HG03442 (cell line): Measurements from ENCODE around the gene MPL.

Source experiments
- ATAC-seq: cut with Tn5 transposase; IDR thresholded peaks from one replicate; pipeline ENCODE4 v1.9.1; 2021; ENCODE audit warnings: mild to moderate bottlenecking, moderate library complexity; ENCODE audit not compliant: unreplicated experiment

MPL gene

DNA sequence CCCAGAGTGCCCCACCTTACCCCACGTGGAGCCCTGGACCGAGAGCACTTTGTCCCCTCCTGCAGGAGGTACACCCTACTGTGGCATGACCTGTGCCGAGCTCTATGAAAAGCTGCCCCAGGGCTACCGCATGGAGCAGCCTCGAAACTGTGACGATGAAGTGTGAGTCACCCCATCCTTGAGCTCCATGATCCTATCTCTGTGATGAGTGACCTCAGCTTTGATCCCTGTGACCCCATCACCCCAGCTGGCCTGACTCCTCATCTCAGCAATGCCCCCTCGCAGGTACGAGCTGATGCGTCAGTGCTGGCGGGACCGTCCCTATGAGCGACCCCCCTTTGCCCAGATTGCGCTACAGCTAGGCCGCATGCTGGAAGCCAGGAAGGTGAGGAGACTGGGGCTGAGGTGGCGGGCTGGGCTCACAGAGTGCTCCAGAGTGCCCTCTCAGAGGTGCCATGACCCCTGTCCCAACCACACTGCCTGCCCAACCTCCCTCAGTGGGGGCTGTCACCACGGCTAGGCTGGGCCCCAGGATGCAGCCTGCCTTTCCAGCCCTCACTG is 16.2 kb upstream of the MPL start:
- ATAC-seq = no peak

DNA sequence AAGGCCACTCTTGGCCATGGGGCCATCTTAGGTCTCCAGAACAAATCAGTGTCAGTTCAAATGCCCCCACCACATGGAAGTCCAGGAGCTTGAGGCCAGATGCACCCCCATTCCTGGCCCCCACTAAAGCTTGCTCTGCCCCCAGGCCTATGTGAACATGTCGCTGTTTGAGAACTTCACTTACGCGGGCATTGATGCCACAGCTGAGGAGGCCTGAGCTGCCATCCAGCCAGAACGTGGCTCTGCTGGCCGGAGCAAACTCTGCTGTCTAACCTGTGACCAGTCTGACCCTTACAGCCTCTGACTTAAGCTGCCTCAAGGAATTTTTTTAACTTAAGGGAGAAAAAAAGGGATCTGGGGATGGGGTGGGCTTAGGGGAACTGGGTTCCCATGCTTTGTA is 15.1 kb upstream of the MPL start:
- no peak for ATAC-seq

DNA sequence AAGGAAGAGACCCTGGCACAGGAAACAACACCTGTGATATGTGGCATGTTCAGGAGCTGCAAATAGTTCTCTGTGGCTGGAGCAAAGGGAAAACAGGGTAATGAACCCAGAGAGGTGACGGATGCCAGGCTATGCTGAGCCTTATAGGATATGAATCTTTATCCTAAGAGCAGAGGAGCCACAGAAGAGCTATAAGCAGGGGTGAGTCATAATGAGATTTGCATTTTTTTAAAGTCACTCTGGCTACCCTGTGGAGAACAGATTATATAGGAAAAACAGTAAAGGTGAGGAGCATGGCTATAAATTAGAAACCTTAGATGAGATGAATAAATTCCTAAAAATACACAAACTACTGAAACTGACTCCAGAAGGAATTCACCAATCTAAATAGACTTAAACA is 12.8 kb upstream of the MPL start:
- ATAC-seq = no peak

DNA sequence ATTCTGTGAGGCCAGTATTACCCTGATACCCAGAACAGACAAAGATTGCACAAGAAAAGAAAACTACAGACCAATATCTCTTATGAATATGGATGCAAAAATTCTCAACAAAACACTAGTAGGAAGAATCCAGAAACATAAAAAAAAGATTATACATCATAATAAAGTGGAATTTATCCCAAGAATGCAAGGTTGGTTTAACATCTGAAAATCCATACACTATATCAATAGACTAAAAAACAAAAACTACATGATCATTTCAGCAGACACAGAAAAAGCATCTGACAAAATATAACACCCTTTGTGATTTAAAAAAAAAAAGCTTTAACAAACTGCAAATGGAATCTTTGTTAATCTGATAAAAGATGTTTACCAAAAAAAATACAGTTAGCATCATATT is 12.2 kb upstream of the MPL start:
- no peak for ATAC-seq

DNA sequence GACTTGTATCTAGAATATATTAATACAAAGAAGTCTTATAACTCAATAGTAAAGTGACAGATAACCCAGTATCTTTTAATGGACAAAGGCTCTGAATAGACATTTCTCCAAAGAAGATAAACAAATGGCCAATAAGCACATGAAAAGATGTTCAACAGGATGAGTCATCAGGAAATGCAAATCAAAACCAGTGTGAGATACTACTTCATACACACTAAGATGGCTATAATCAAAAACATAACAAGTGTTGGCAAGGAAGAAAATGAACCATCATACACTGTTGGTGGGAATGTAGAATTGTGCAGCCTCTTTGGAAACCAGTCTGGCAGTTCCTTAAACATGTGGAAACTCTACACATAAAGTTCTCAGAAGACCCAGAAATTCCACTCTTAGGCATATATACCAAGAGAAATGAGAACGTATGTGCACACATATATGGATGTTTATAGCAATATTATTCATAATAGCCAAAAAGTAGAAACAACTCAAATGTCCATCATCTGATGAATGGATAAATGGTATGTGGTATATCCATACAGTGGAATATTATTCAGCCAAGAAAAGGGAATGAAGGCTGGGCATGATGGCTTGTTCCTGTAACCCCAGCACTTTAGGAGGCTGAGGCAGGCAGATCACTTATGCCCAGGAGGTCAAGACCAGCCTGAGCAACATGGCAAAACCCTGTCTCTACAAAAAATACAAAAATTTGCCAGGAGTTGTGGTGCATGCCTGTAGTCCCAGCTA is 9.9 kb upstream of the MPL start:
- no peak for ATAC-seq

DNA sequence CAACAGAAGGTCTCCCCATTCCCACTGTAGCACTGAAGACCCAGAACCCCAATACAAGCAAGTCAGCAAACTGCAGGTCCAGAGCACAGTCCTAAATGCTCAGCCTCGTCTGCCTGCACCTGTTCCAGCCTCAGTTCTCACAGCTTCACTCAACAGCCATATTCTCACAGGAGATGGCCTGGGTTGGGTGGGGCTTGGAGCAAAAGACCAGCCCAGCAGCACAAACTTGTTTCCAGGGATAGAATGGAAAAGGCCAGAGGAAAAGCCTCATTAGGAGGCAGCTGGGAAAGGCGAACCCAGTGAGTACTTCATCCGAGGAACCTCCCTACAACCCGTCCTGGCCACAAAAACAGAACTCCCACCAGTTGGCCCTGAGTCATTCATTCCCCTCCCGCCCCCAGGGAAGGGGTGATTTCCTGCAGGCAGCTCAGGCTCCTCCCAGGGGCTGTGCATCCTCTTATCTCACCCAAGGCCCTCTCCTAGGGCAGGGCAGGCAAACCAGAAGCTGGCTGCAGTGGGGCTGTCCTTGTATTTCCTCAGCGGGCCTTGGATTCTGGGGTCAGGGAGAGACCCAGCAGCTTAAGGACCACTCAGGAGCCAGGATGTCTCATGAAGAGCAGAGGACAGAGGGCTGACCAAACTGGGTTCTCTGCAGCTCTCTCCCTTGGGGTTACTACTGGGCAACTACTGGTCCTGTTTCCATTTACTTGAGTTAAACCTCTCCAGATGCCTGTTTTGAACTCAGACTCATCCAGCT is 7.4 kb upstream of the MPL start:
- ATAC-seq = no peak

DNA sequence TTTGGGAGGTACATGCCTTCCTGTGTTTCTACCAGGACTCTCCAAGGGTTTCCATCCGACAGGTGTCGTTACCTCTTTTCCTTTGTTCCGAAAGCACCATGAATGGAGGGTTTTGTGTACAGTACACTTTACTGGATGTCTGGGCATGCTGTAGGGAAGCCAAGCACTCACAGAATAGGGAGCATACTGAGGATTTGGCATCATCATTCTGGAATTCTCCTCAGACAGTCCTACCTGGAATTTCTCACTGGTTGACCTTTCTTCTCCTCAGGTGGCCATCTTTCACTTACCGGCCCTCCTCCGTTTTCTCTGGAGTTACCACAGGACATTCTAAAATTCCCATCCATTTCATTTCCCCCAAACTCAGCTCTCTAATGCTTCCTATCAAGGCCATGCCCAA is 5.9 kb upstream of the MPL start:
- ATAC-seq = no peak

DNA sequence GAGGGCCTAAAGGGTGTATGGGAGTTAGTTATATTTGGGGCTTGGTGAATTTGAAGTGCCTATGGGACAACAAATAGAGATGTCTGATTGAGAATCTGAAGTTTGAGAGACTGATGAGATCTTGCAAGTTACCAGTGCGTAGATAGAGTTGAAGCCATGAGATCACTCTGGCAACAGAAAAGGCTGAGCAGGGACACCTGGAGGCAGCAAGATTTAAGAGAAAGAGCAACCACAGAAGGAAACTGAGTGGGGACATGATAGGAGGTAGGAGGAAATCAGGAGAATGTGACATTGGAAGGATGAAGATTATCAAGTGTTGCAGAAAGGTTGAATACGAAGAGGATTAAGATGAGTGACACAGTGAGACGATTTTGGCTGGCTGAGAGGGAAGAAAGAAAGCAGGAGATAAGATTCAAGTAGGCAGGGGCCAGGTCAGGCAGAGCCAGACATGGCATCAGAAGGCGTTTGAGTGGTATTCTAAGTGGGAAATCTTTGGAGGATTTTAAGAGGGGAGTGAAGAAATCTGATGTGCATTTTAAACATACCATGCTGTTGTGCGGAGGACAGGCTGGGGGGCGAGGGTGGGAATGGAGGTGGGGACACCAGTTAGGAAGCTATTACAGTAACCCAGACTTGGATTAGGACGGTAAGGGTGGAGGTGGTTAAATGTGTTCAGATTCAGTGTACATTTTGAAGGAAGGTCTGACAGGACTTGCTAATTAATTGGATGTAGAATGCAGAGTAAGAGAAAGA is 3.0 kb upstream of the MPL start:
- no peak for ATAC-seq

DNA sequence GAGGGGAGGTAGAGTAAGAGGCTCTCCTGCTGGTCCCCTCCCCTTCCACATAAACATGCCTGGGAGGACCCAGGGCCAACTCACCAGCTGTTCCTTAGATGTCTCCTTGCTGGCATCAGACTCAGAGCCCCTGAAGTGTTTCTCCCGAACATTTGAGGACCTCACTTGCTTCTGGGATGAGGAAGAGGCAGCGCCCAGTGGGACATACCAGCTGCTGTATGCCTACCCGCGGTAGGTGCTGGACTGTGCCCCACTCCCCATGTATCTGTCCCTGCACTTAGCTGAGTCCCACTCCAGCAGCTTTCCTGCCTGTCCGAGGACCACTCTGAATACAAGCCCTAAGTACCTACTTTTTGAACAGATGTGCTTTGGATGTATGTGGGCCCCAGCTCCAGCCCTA is 383 bp downstream of the MPL start:
- ATAC-seq = no peak

DNA sequence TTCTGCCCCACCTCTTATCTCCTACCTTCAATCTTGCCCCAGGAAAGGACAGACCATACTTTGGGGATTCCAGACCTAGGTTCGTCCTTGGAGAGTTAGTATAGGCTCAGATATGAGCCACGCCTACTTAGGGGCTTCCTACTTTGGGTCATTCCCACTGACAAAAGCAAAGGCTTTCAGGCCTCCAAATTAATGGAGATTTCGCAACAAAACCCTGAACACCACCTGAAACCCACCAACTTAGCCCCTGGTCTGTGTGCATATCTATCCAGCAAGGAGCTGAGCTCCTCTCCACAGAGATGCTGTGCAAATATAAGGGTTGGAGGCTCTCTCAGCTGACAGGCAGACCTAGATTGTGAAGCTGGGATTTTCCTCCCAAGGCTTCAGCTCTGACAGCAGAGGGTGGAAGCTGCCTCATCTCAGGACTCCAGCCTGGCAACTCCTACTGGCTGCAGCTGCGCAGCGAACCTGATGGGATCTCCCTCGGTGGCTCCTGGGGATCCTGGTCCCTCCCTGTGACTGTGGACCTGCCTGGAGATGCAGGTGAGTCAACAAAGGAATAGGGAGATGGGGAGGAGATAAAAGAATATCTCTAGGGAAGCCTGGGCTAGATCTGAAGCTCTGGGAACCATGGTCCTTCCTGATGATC is 2.1 kb downstream of the MPL start:
- ATAC-seq = no peak

DNA sequence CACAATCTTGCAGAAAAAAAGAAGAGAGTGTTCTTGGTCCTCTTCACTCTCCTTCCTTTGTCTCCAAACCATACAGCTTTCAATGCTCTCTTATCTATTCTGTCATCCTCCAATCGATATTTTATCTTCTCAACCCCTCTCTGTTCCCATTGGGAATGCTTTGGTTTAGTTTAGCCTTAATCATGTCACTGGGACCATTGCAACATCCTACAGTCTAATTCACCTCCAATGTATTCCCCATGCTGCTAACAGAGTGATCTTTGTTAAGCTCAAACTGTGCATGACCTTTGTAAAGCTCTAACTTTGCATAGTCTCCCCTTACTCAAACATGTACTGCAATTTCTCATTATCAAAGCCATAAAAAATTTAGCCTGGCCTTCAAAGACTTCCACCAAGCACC is 2.9 kb downstream of the MPL start:
- no peak for ATAC-seq

DNA sequence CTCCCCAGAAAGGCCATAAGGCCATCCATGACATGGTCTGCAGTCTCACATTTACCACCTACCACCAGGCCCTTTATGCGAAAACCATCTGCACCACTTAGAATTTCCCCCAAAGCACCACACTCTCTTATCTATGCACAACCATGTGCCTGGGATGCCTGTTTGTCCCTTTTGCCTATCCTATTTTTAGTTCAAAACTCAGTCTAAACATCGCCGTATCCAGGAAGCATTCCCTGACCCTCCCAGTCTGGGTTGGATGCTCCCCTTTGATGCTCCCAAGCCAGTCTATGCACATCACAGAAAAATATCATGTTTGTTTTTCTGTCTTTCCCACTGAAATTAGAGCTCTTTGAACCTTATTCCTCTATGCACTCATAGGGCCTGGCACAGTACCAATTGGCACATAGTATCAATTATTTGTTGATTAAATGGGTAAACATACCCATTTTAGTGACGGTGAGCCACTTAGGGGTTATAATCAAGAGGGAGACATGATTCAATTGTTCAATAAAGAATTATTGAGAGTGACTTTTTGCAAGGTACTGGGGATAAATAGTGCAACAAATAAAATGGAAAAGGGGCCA is 6.7 kb downstream of the MPL start:
- no peak for ATAC-seq

DNA sequence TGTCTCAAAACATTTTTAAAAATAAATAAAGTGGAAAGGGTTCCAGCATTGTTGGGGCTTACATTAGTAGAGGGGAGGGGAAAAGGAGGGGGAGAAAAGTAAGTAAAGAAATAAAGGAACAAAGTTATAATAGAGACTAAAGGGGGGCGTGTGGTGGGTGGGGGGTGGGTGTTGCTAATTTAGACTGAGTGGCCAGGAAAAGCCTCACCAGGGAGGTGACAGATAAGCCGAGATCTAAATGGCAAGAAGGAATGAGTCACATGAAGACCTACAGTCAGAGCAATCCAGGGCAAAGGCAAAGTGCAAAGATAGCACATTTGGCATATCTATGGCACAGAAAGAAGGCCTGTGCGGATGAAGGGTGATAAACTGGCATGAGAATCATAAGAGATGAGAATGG is 7.5 kb downstream of the MPL start:
- no peak for ATAC-seq

DNA sequence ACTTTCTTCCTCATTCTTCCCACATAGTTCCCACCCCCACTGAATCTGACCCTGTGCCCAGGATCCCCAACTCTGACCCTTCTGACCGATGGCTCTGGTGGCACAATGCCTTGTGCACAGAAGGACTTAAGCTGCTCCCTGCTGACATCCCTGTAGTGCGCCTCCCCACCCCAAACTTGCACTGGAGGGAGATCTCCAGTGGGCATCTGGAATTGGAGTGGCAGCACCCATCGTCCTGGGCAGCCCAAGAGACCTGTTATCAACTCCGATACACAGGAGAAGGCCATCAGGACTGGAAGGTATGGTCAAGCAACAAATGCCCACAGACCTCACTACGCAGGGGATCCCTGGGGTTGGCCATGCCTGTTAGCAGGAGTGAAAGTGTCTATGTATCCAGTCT is 9.0 kb downstream of the MPL start:
- no peak for ATAC-seq

DNA sequence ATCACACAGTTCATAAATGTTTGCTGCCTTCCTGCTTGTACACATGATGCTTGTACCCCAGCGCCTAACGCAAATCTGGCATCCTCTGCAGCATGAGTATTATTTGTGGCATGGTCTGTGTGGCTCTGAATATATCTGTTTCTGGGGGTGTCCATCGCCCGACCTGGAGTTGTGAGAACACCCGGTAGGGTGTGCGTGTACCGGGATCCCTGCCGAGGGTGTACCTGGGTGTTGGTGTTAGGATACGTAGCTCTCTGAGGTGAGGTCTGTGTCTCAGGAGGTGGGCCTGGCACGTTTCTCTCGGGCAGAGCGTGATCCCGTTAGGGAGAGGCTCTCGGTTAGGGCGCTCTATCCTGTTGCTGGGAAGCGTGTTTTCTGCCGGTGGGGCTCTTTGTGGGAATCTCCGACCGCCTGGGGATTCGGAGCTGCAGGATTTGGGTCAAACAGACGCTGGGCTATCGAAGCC is 10.8 kb downstream of the MPL start:
- ATAC-seq = no peak

DNA sequence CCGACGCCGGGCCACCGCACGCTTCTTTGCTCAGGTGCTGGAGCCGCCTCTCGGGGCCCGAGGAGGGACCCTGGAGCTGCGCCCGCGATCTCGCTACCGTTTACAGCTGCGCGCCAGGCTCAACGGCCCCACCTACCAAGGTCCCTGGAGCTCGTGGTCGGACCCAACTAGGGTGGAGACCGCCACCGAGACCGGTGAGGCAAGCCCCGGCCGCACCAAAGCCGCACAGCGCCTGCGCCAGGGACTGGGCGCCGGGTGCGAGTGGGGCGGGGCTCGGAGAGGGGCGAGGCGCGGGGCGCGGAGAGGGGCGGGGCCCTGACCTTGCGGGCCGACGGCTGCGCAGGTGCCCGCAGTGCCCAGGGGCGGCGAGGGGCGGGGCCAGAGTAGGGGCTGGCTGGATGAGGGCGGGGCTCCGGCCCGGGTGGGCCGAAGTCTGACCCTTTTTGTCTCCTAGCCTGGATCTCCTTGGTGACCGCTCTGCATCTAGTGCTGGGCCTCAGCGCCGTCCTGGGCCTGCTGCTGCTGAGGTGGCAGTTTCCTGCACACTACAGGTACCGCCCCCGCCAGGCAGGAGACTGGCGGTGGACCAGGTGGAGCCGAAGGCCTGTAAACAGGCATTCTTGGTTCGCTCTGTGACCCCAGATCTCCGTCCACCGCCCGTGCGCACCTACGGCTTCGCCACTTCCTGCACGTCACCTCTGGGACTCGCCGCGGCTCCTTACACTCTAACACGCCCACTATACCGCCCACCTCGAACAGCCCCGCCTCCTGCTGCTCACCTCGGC is 11.4 kb downstream of the MPL start:
- no peak for ATAC-seq

DNA sequence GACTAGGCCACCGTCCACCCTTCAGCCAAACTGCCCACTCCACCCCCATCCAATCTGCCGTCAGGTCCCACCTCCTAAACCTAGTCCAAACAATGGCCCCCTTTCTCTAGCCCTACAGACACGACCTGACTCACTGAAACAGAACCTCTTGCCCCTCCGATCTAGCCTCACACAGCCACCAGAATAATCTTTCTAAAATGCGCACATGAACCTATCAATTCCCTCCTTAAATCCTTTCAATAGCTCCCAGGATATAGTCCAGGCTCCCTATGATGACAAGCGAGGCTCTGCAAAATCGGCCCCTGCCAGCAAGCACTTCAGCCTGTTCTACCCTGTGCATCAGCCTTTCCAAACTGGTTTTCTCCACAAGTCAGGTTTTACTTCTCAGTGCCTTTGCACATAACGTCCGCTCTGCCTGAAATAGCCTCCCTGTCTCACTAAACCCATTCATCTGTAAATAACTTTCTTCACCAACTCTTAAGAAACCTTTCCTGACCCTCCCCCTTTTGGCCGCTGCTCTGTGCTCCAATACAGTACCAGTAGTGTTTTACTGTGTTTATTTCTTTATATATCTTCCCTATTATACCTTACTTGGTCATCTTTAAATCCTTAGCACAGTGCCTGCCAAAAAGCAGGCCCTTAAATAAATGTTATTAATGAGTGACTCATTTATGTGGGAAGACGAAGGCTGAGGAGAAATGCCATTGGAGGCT is 12.1 kb downstream of the MPL start:
- no peak for ATAC-seq

DNA sequence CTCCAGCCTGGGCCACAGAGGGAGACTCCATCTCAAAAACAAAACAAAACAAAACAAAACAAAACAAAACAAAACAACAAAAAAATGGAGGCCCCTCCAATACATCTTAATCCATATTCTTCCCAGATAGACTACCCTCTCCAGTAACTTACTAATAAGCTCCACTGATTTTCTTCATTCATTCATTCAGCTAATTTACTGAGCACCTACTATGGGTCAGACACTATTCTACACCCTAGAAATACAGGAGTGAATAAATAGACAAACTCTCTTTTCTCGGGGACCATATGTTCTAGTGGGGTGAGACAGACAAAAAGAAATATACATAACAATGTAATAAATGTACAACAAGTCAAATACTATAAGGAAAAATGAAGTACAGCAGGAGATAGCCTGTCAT is 13.4 kb downstream of the MPL start:
- ATAC-seq = no peak
